Lower leg skin (tissue), 3 donors: Measurements from ENCODE around the gene GIMAP8.

Experiments used
- CTCF ChIP-seq, 3 donors: fragments of 450-650 bp; IDR thresholded peaks; one replicate each; pipeline ENCODE4 v1.5.1; 2016; ENCODE audit warnings: antibody characterized with exemption in 3 of 3, mild to moderate bottlenecking in 3 of 3, moderate library complexity in 2 of 3
- POLR2A ChIP-seq, 2 donors: fragments of 450-650 bp; IDR thresholded peaks; one replicate each; pipeline ENCODE4 v1.6.1; 2016 to 2017; ENCODE audit warnings: antibody characterized with exemption in 2 of 2, mild to moderate bottlenecking in 1 of 2, moderate library complexity in 1 of 2

- TF ChIP-seq CTCF (IDR thresholded peaks at IDR 0.05) (no peak), POLR2A (IDR thresholded peaks at IDR 0.05) (no peak)
Observed at GRCh38 chr7:150411606-150412005, 38.8 kb upstream of the GIMAP8 start.
